Endothelial cell of umbilical vein (primary cell): ENCODE data around the gene SCAI. TPM values are rescaled to one million over a fixed set of nuclear protein-coding genes. Genes with fewer than 3 reads are reported as not detected.

Experiments
- BruUV-seq: library from RNA; stranded (reverse); fragments of 400-500 nt; replicated peaks from 2 replicates; lab custom pipeline; 2021; lab: Mats Ljungman, UMichigan
- CTCF ChIA-PET: fragments of 300-600, 350-600 bp; sonication (Branson Sonifier 250); formaldehyde crosslinking; loops from one replicate; lab custom pipeline; 2021; ENCODE audit warnings: antibody characterized with exemption, inconsistent platforms; lab: Charles Lee
- POLR2A ChIA-PET: fragments of 300-600, 350-600 bp; sonication (Branson Sonifier 250); formaldehyde crosslinking; loops from one replicate; lab custom pipeline; 2021; ENCODE audit warnings: antibody characterized with exemption, inconsistent platforms; lab: Charles Lee
- DNase-seq: peaks from one replicate; pipeline ENCODE4 v3.0.0-alpha.2; 2011; ENCODE audit warnings: low read depth, low spot score
- FAIRE-seq: peaks from 2 replicates; lab custom pipeline; 2011; peaks lifted over from hg19 to GRCh38; lab: Jason Lieb, UNC
- H2AFZ ChIP-seq: 2 replicates; pipeline ENCODE4 v1.6.0; 2012; ENCODE audit warnings: low read depth, low read length, control low read depth, inconsistent platforms
- H3K27ac ChIP-seq: 2 replicates; pipeline ENCODE4 v1.5.1; 2011; ENCODE audit warnings: low read depth, mild to moderate bottlenecking, control low read depth, low read length, moderate library complexity; ENCODE audit not compliant: insufficient read depth
- H3K27me3 ChIP-seq, 2 experiments: 2 replicates each; pipeline versions ENCODE4 v1.6.0 to v1.6.1; 2011; ENCODE audit warnings: low read length in 2 of 2, mixed read lengths in 1 of 2; ENCODE audit not compliant: control insufficient read depth in 2 of 2, insufficient read depth in 2 of 2
- H3K36me3 ChIP-seq, 2 experiments: 2 replicates in 1 of 2; 3 replicates in 1 of 2; pipeline ENCODE4 v1.5.1; 2011; ENCODE audit warnings: low read length in 2 of 2, mild to moderate bottlenecking in 1 of 2, moderate library complexity in 1 of 2; ENCODE audit not compliant: control insufficient read depth in 2 of 2, insufficient read depth in 2 of 2; ENCODE audit errors: extremely low read depth in 1 of 2
- H3K4me1 ChIP-seq: 3 replicates; pipeline ENCODE4 v1.5.1; 2011; ENCODE audit warnings: mild to moderate bottlenecking, low read length; ENCODE audit not compliant: control insufficient read depth, insufficient read depth; ENCODE audit errors: extremely low read depth
- H3K4me2 ChIP-seq: 2 replicates; pipeline ENCODE4 v1.6.1; 2011; ENCODE audit warnings: low read length, control low read depth, mixed read lengths; ENCODE audit not compliant: insufficient read depth
- H3K4me3 ChIP-seq, 3 experiments: fragments of 200-600 bp in 1 of 3; sonication (generic), shearing (Covaris generic) in 1 of 3; replicated peaks in 1 of 3; 2 replicates each; pipeline ENCODE4 v1.5.1; 2011 to 2016; ENCODE audit warnings: control low read depth in 3 of 3, low read length in 3 of 3, mild to moderate bottlenecking in 2 of 3, inconsistent platforms in 1 of 3, low read depth in 1 of 3, moderate library complexity in 1 of 3; ENCODE audit not compliant: insufficient read depth in 1 of 3
- H3K79me2 ChIP-seq: 2 replicates; pipeline ENCODE4 v1.6.0; 2012; ENCODE audit warnings: low read length, inconsistent platforms; ENCODE audit not compliant: control insufficient read depth, insufficient read depth
- H3K9ac ChIP-seq: replicated peaks from 2 replicates; pipeline ENCODE3; 2011; ENCODE audit warnings: low read length, control low read depth; ENCODE audit not compliant: insufficient read depth; ENCODE audit errors: extremely low read depth
- H3K9me1 ChIP-seq: replicated peaks from 3 replicates; pipeline ENCODE4 v1.6.0; 2011; ENCODE audit warnings: mild to moderate bottlenecking, low read length; ENCODE audit not compliant: control insufficient read depth, insufficient read depth; ENCODE audit errors: extremely low read depth
- H3K9me3 ChIP-seq: replicated peaks from 2 replicates; pipeline ENCODE4 v1.5.1; 2012; ENCODE audit warnings: low read length, inconsistent platforms; ENCODE audit not compliant: control insufficient read depth, insufficient read depth
- H4K20me1 ChIP-seq: replicated peaks from 2 replicates; pipeline ENCODE3; 2011; ENCODE audit warnings: mild to moderate bottlenecking, low read length; ENCODE audit not compliant: control insufficient read depth, insufficient read depth; ENCODE audit errors: extremely low read depth
- CTCF ChIP-seq, 2 donors: IDR thresholded peaks; 1 replicate in 1 of 2; 2 replicates in 1 of 2; pipeline ENCODE4 v1.5.1; 2011; ENCODE audit warnings: low read length in 2 of 2, mild to moderate bottlenecking in 2 of 2, moderate library complexity in 2 of 2, control low read depth in 1 of 2, inconsistent platforms in 1 of 2, low read depth in 1 of 2; ENCODE audit not compliant: insufficient read depth in 1 of 2; ENCODE audit errors: extremely low read depth in 1 of 2
- EZH2 ChIP-seq: IDR thresholded peaks from 2 replicates; pipeline ENCODE4 v1.6.1; 2012; ENCODE audit warnings: borderline replicate concordance, low read depth, mild to moderate bottlenecking, moderate library complexity, low read length, inconsistent platforms; ENCODE audit not compliant: severe bottlenecking
- FOS ChIP-seq: IDR thresholded peaks from 2 replicates; pipeline ENCODE4 v1.6.1; 2011; ENCODE audit warnings: mild to moderate bottlenecking, low read length, moderate library complexity, borderline replicate concordance; ENCODE audit not compliant: insufficient read depth
- GATA2 ChIP-seq: IDR thresholded peaks from 2 replicates; pipeline ENCODE4 v1.7.0; 2011; ENCODE audit warnings: low read depth, mild to moderate bottlenecking, moderate library complexity, mixed read lengths, low read length; ENCODE audit not compliant: insufficient read length, insufficient read depth
- JUN ChIP-seq: IDR thresholded peaks from 2 replicates; pipeline ENCODE4 v1.6.1; 2011; ENCODE audit warnings: borderline replicate concordance, low read depth; ENCODE audit not compliant: insufficient read length, insufficient read depth
- MAX ChIP-seq: IDR thresholded peaks from 2 replicates; pipeline ENCODE4 v1.6.1; 2011; ENCODE audit not compliant: insufficient read depth, insufficient read length
- MYC ChIP-seq: IDR thresholded peaks from one replicate; pipeline ENCODE4 v1.6.1; 2011; ENCODE audit warnings: mild to moderate bottlenecking, low read depth, low read length
- POLR2A ChIP-seq: IDR thresholded peaks from 2 replicates; pipeline ENCODE4 v1.6.1; 2012; ENCODE audit warnings: low read depth, mild to moderate bottlenecking, control low read depth, low read length
- POLR2AphosphoS5 ChIP-seq: IDR thresholded peaks from 2 replicates; pipeline ENCODE4 v1.6.1; 2012; ENCODE audit warnings: low read depth, mild to moderate bottlenecking, control low read depth, low read length, moderate library complexity; ENCODE audit not compliant: insufficient read depth
- dilution Hi-C: fragments of 300-500 bp; cut with MboI; formaldehyde crosslinking; loops from one replicate; pipeline ENCODE4 v1.15.0; 2019; ENCODE audit warnings: low sequenced_read_pairs; ENCODE audit not compliant: extremely low pct_ligation_motif_present
- intact Hi-C: fragments of 100-400 bp; cut with micrococcal nuclease; formaldehyde crosslinking; loops from one replicate; pipeline ENCODE4 v1.10.0; 2022
- polyA plus RNA-seq, 4 experiments: library from polyadenylated mRNA; depleted of rRNA in 3 of 4; stranded (reverse) in 3 of 4; unstranded in 1 of 4; fragments of >200 nt; gene quantifications; 2 replicates each; pipeline versions ENCODE4 v1.2.1 to v1.2.3, GENCODE V29; 2011 to 2012; ENCODE audit warnings: missing spikeins in 1 of 4
- total RNA-seq: library from RNA; stranded (reverse); gene quantifications from 2 replicates; pipeline ENCODE4 v1.2.3, GENCODE V29; 2021

The SCAI gene
- total and polyA plus RNA-seq, 2 donors (not counting 3 experiments of a cell fraction or from before 2014, with no cell fraction given): 2.0 to 9.3 TPM

- ChIA-PET POLR2A (no interaction called here), CTCF (interaction anchor here (0.6 to 1.8 kb wide), 5 partner anchors 17 to 616 kb away, joined by 3 to 5 read pairs (median 3); partner anchors contain the start of gene SCAI)
- TF ChIP-seq POLR2AphosphoS5 (no peak), POLR2A (no peak)
- FAIRE-seq (no peak), DNase-seq (no peak)
- no peak overlapping the region for H3K9ac ChIP-seq
- H3K4me3 ChIP-seq: no peak overlapping the region
- no peaks in the 10 kb centered on the region for H3K4me1 ChIP-seq
- no peaks in the 10 kb centered on the region for H4K20me1 ChIP-seq
- dilution Hi-C loops (no loop called here), intact Hi-C loops (no loop called here)
- no peaks in the 10 kb centered on the region for H3K79me2 ChIP-seq
- no peaks in the 10 kb centered on the region for H3K9me3 ChIP-seq
- no peaks in the 10 kb centered on the region for H3K27me3 ChIP-seq
- H3K36me3 ChIP-seq: no peaks in the 10 kb centered on the region
- no peak overlapping the region for H3K4me2 ChIP-seq
- no peak overlapping the region for H2AFZ ChIP-seq
- no peak overlapping the region for H3K27ac ChIP-seq
- no TSS peak for BruUV-seq
- no peaks in the 10 kb centered on the region for H3K9me1 ChIP-seq
Measured at GRCh38 chr9:125125523-125125922, 17.8 kb downstream of the SCAI start.

GRCh38 chr9:125121146-125121545 lies 22.2 kb downstream of the SCAI start:
- H3K27me3 ChIP-seq: no peaks in the 10 kb centered on the region
- FAIRE-seq (no peak), DNase-seq (peak; percentile 76)
- no peak overlapping the region for H2AFZ ChIP-seq
- H4K20me1 ChIP-seq: no peaks in the 10 kb centered on the region
- H3K79me2 ChIP-seq: no peaks in the 10 kb centered on the region
- no peaks in the 10 kb centered on the region for H3K9me3 ChIP-seq
- no peaks in the 10 kb centered on the region for H3K4me1 ChIP-seq
- no peak overlapping the region for H3K4me2 ChIP-seq
- H3K9ac ChIP-seq: peak overlapping the region; percentile 19
- intact Hi-C loops (no loop called here), dilution Hi-C loops (no loop called here)
- CTCF ChIA-PET: no interaction called here
- no peak overlapping the region for H3K4me3 ChIP-seq
- TF ChIP-seq POLR2AphosphoS5 (no peak), EZH2 (no peak), MAX (no peak), POLR2A (no peak), FOS (no peak), JUN (no peak), CTCF (IDR thresholded peaks at IDR 0.05; ENCODE audit: extremely low read depth in 1 of 2, insufficient read depth in 1 of 2, low read depth in 1 of 2, low read length in 2 of 2) (no peak), MYC (no peak), GATA2 (no peak)
- H3K36me3 ChIP-seq: no peaks in the 10 kb centered on the region
- peak overlapping the region; percentile 18 for H3K27ac ChIP-seq
- POLR2A ChIA-PET: no interaction called here
- BruUV-seq: no TSS peak
- no peaks in the 10 kb centered on the region for H3K9me1 ChIP-seq
